HCT116 (cell line): ENCODE data around the gene BSX.
A peak's percentile ranks its signal among the peaks of the same experiment; 100 is the strongest.

Experiments
- ATF3 ChIP-seq: IDR thresholded peaks from 2 replicates; pipeline ENCODE4 v1.6.1; 2012
- CEBPB ChIP-seq: IDR thresholded peaks from 2 replicates; pipeline ENCODE4 v1.6.1; 2012; ENCODE audit warnings: low read depth
- CTCF ChIP-seq, 3 experiments: fragments of 200-600 bp in 1 of 3; sonication (generic) in 1 of 3; IDR thresholded peaks in 2 of 3; conservative IDR thresholded peaks in 1 of 3; 2 replicates each; pipeline ENCODE4 v1.5.1; 2012 to 2017; ENCODE audit warnings: low read depth in 2 of 3, low read length in 2 of 3, antibody characterized with exemption in 1 of 3, borderline replicate concordance in 1 of 3, control low read depth in 1 of 3, mild to moderate bottlenecking in 1 of 3, mixed read lengths in 1 of 3, mixed run types in 1 of 3, moderate library complexity in 1 of 3; ENCODE audit not compliant: insufficient read depth in 1 of 3
- EZH2 ChIP-seq: fragments of 200-600 bp; sonication (generic); IDR thresholded peaks from 2 replicates; pipeline ENCODE4 v1.6.1; 2017; ENCODE audit warnings: antibody characterized with exemption, mixed run types
- EZH2phosphoT487 ChIP-seq: fragments of 200-600 bp; IDR thresholded peaks from 2 replicates; pipeline ENCODE4 v1.6.1; 2018; ENCODE audit warnings: antibody characterized with exemption, borderline replicate concordance
- MAX ChIP-seq: IDR thresholded peaks from 2 replicates; pipeline ENCODE4 v1.6.1; 2012
- POLR2A ChIP-seq: IDR thresholded peaks from 2 replicates; pipeline ENCODE4 v1.7.0; 2011; ENCODE audit warnings: borderline replicate concordance; ENCODE audit not compliant: insufficient read depth, insufficient read length; ENCODE audit errors: extremely low read depth
- POLR2AphosphoS5 ChIP-seq: IDR thresholded peaks from 2 replicates; pipeline ENCODE4 v1.6.1; 2011; ENCODE audit warnings: mild to moderate bottlenecking, low read depth, low read length, moderate library complexity
- RAD21 ChIP-seq: IDR thresholded peaks from 2 replicates; pipeline ENCODE4 v1.6.1; 2012; ENCODE audit warnings: low read depth, mild to moderate bottlenecking
- REST ChIP-seq: IDR thresholded peaks from 2 replicates; pipeline ENCODE4 v1.6.1; 2012; ENCODE audit warnings: low read depth
- SP1 ChIP-seq: IDR thresholded peaks from 2 replicates; pipeline ENCODE4 v1.6.1; 2012; ENCODE audit warnings: low read depth
- ZBTB33 ChIP-seq: IDR thresholded peaks from 2 replicates; pipeline ENCODE4 v1.6.1; 2011; ENCODE audit warnings: mild to moderate bottlenecking, low read length, moderate library complexity; ENCODE audit not compliant: insufficient replicate concordance; ENCODE audit errors: extremely low read depth
- ZNF274 ChIP-seq: fragments of 200-500 bp; sonication (Bioruptor generic); IDR thresholded peaks from 2 replicates; pipeline ENCODE4 v1.6.1; 2014; ENCODE audit warnings: mild to moderate bottlenecking, low read depth, low read length, inconsistent platforms

GRCh38 chr11:122981388-122982264 is at the start of gene BSX:
- TF ChIP-seq EZH2phosphoT487 (0 out of 2 replicates have a peak, but pooled peaks have one; percentile 44), POLR2A (no peak), CTCF (IDR thresholded peaks at IDR 0.05 in 2 of 3, conservative IDR thresholded peaks at IDR 0.05 in 1 of 3; ENCODE audit: borderline replicate concordance in 1 of 3, insufficient read depth in 1 of 3, low read depth in 2 of 3, low read length in 2 of 3) (no peak), POLR2AphosphoS5 (no peak), MAX (no peak), RAD21 (no peak), EZH2 (no peak), SP1 (no peak), REST (peak; percentile 91), ATF3 (no peak), ZBTB33 (no peak), ZNF274 (no peak), CEBPB (no peak)
